K562 (cell line): Measurements from ENCODE around the gene KCTD7. TPM values are rescaled to one million over a fixed set of nuclear protein-coding genes. Genes with fewer than 3 reads are reported as not detected.

Source experiments
- KDM4B ChIP-seq, 2 experiments: fragments of 450-650 bp in 1 of 2; sonication (generic) in 1 of 2; IDR thresholded peaks; 2 replicates each; pipeline ENCODE4 v1.6.1; 2016 to 2017; ENCODE audit warnings: borderline replicate concordance in 2 of 2, antibody characterized with exemption in 1 of 2, low read depth in 1 of 2, mild to moderate bottlenecking in 1 of 2
- MTA2 ChIP-seq: fragments of 450-650 bp; IDR thresholded peaks from 2 replicates; pipeline ENCODE4 v1.6.1; 2016; ENCODE audit warnings: low read depth
- NRF1 ChIP-seq, 2 experiments: fragments of 450-650 bp; IDR thresholded peaks in 1 of 2; conservative IDR thresholded peaks in 1 of 2; 2 replicates each; pipeline ENCODE4 v1.6.1; 2014; ENCODE audit warnings: mild to moderate bottlenecking in 2 of 2
- PCBP1 ChIP-seq: fragments of 200-400 bp; formaldehyde crosslinking; IDR thresholded peaks from 2 replicates; pipeline ENCODE4 v1.6.1; 2018; ENCODE audit warnings: mild to moderate bottlenecking, low read depth, low read length; ENCODE audit not compliant: poor library complexity, severe bottlenecking
- RCOR1 ChIP-seq, 2 experiments: IDR thresholded peaks; 2 replicates each; pipeline ENCODE4 v1.6.1; 2012; ENCODE audit warnings: low read depth in 2 of 2, low read length in 2 of 2, borderline replicate concordance in 1 of 2, improper control_type of control experiment in 1 of 2
- SMAD1 ChIP-seq: fragments of 150-350 bp; IDR thresholded peaks from 2 replicates; pipeline ENCODE4 v1.6.1; 2014; ENCODE audit warnings: low read length, low read depth; ENCODE audit not compliant: partially characterized antibody
- TBP ChIP-seq: optimal IDR thresholded peaks from 2 replicates; pipeline ENCODE3; 2011; ENCODE audit warnings: low read depth, low read length, improper control_type of control experiment
- TEAD1 ChIP-seq, 2 experiments: fragments of 450-650 bp in 1 of 2; sonication (generic) in 1 of 2; formaldehyde crosslinking; IDR thresholded peaks; 2 replicates each; pipeline versions ENCODE4 v1.4.0 to v1.8.0; 2020 to 2022; ENCODE audit warnings: mild to moderate bottlenecking in 2 of 2, missing genetic modification reagents in 1 of 2
- YBX1 ChIP-seq: fragments of 450-650 bp; IDR thresholded peaks from 2 replicates; pipeline ENCODE4 v1.7.1; 2016; ENCODE audit warnings: mild to moderate bottlenecking
- ZNF263 ChIP-seq: sonication (generic); formaldehyde crosslinking; IDR thresholded peaks from 2 replicates; pipeline ENCODE4 v1.8.0; 2022; ENCODE audit warnings: mild to moderate bottlenecking, missing genetic modification reagents, borderline replicate concordance
- ZNF324 ChIP-seq: fragments of 250-450 bp; sonication (Bioruptor Pico); IDR thresholded peaks from 2 replicates; pipeline ENCODE4 v1.4.0; 2020; ENCODE audit warnings: mild to moderate bottlenecking
- ZNF609 ChIP-seq: sonication (generic); formaldehyde crosslinking; IDR thresholded peaks from 2 replicates; pipeline ENCODE4 v1.8.1; 2023; ENCODE audit warnings: missing genetic modification reagents, mild to moderate bottlenecking, borderline replicate concordance
- ZNF644 ChIP-seq: fragments of 200-800 bp; sonication (Bioruptor generic); IDR thresholded peaks from 2 replicates; pipeline ENCODE4 v1.6.1; 2016; ENCODE audit warnings: low read depth, missing genetic modification characterization, missing compliant biosample characterization
- ZSCAN29 ChIP-seq: fragments of 450-650 bp; IDR thresholded peaks from 2 replicates; pipeline ENCODE4 v1.6.1; 2017
- polyA plus RNA-seq, 8 experiments: library from polyadenylated mRNA; depleted of rRNA in 4 of 8; stranded (reverse) in 5 of 8; unstranded in 3 of 8; fragments of >200 nt; fragmentation: Nextera tagmentation in 2 of 8; fragmentation: Illumina TruSeq in 1 of 8; extraction: Ambion mirVana in 2 of 8; extraction: Trizol in 1 of 8; gene quantifications; 2 replicates each; pipeline versions ENCODE4 v1.2.1 to v1.2.3, GENCODE V29; 2011 to 2014; ENCODE audit warnings: inconsistent platforms in 1 of 8, missing spikeins in 1 of 8
- total RNA-seq, 7 experiments: library from RNA; depleted of rRNA in 6 of 7; stranded (reverse); fragments of >200 nt in 6 of 7; fragmentation: Illumina TruSeq in 2 of 7; extraction: Trizol in 2 of 7; gene quantifications; 2 replicates each; pipeline versions ENCODE4 v1.2.1 to v1.2.3, GENCODE V29; 2011 to 2021; ENCODE audit warnings: low replicate concordance in 1 of 7
- TF ChIP-seq, protein P1 (sequence below), 2 experiments: fragments of 150-350 bp in 1 of 2; IDR thresholded peaks; 2 replicates each; pipeline ENCODE4 v1.6.1; 2012 to 2016; ENCODE audit warnings: low read depth in 2 of 2, low read length in 2 of 2, mild to moderate bottlenecking in 1 of 2, moderate library complexity in 1 of 2
- TF ChIP-seq, protein P2 (sequence below): fragments of 250-450 bp; sonication (Bioruptor Pico); IDR thresholded peaks from 2 replicates; pipeline ENCODE4 v1.4.0; 2020; ENCODE audit warnings: mild to moderate bottlenecking, moderate library complexity

The KCTD7 gene
- total and polyA plus RNA-seq, 9 of the 15 experiments (the other 6 are each of a cell fraction or from before 2014, with no cell fraction given) = 1.5 to 26.0 (median 9.0) TPM

DNA sequence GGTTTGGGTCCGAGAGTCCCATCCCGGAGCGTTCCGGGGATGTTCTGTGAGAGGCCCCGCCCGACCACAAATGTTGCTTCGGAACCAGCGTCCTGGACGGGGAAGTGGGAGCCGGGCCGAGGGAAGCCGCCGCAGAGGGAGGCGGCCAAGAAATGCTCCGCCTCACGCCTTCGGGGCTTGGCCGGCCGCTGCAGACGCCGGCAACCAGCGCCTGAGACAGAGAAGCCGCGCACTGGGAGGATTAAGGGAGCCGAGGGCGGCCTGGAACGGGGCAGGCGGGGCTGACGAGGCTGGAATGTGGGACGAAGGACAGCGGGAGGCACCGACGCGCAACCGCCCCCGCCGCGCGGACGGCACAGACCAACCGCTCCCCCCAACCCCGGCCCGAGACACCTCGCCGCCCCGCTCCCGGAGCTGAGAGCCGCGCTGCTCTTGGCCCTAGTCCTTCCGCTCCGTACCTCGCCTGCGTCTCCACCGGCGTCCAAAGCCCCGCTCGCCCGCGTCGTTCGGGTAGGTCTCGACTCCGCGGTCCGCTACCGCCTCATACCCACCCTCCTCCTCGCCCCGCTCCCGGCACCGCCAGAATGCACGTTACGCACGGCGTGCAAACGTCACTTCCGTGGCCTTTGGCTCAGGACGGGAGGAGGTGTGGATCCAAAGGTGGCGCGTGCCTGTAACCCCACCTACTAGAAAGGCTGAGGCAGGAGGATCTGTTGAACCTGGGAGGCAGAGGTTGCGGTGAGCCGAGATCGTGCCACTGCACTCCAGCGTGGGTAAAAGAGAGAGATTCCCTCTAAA, 36.7 kb upstream of the KCTD7 start (continued):
- TF ChIP-seq RCOR1 (IDR thresholded peaks at IDR 0.05; ENCODE audit: borderline replicate concordance in 1 of 2, low read depth in 2 of 2, low read length in 2 of 2) = peak in 1 of 2 experiments; percentile 55; a peak in 1 of 4 replicates
- no peak for TF ChIP-seq ZNF609 (CRISPR knock-in tag)
- TF ChIP-seq ZNF263 (CRISPR knock-in tag) = peak; percentile 65
- peak; percentile 49 to 56; a peak in 3 of 4 replicates for TF ChIP-seq NRF1 (conservative IDR thresholded peaks at IDR 0.05 in 1 of 2, IDR thresholded peaks at IDR 0.05 in 1 of 2)
- TF ChIP-seq, protein P1, sequence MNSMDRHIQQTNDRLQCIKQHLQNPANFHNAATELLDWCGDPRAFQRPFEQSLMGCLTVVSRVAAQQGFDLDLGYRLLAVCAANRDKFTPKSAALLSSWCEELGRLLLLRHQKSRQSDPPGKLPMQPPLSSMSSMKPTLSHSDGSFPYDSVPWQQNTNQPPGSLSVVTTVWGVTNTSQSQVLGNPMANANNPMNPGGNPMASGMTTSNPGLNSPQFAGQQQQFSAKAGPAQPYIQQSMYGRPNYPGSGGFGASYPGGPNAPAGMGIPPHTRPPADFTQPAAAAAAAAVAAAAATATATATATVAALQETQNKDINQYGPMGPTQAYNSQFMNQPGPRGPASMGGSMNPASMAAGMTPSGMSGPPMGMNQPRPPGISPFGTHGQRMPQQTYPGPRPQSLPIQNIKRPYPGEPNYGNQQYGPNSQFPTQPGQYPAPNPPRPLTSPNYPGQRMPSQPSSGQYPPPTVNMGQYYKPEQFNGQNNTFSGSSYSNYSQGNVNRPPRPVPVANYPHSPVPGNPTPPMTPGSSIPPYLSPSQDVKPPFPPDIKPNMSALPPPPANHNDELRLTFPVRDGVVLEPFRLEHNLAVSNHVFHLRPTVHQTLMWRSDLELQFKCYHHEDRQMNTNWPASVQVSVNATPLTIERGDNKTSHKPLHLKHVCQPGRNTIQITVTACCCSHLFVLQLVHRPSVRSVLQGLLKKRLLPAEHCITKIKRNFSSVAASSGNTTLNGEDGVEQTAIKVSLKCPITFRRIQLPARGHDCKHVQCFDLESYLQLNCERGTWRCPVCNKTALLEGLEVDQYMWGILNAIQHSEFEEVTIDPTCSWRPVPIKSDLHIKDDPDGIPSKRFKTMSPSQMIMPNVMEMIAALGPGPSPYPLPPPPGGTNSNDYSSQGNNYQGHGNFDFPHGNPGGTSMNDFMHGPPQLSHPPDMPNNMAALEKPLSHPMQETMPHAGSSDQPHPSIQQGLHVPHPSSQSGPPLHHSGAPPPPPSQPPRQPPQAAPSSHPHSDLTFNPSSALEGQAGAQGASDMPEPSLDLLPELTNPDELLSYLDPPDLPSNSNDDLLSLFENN (IDR thresholded peaks at IDR 0.05; ENCODE audit: low read depth in 2 of 2, low read length in 2 of 2) = no peak
- peak; percentile 47; the same call in 1 of the 2 replicates for TF ChIP-seq MTA2
- TF ChIP-seq TBP = peak; percentile 48
- no peak for TF ChIP-seq ZNF644 (tag)
- TF ChIP-seq SMAD1 = peak; percentile 60
- no peak for TF ChIP-seq ZNF324 (CRISPR knock-in tag)
- no peak for TF ChIP-seq ZSCAN29
- TF ChIP-seq, protein P2, sequence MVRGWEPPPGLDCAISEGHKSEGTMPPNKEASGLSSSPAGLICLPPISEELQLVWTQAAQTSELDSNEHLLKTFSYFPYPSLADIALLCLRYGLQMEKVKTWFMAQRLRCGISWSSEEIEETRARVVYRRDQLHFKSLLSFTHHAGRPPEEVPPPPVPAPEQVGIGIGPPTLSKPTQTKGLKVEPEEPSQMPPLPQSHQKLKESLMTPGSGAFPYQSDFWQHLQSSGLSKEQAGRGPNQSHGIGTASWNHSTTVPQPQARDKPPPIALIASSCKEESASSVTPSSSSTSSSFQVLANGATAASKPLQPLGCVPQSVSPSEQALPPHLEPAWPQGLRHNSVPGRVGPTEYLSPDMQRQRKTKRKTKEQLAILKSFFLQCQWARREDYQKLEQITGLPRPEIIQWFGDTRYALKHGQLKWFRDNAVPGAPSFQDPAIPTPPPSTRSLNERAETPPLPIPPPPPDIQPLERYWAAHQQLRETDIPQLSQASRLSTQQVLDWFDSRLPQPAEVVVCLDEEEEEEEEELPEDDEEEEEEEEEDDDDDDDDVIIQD (CRISPR knock-in tag) = no peak
- no peak for TF ChIP-seq YBX1
- TF ChIP-seq PCBP1 = peak; percentile 81
- no peak; a peak in 1 of 4 replicates for TF ChIP-seq KDM4B (IDR thresholded peaks at IDR 0.05; ENCODE audit: borderline replicate concordance in 2 of 2, low read depth in 1 of 2)
- TF ChIP-seq TEAD1 (CRISPR knock-in tag; IDR thresholded peaks at IDR 0.05) = peak in 1 of 2 experiments; percentile 94; a peak in 2 of 4 replicates
